T follicular helper cell (primary cell): ENCODE results near the gene SDHB.

ENCODE experiments used
- DNase-seq: peaks from one replicate; pipeline ENCODE4 v3.0.0-alpha.2; 2020; ENCODE audit warnings: low read depth

Gene SDHB

DNA sequence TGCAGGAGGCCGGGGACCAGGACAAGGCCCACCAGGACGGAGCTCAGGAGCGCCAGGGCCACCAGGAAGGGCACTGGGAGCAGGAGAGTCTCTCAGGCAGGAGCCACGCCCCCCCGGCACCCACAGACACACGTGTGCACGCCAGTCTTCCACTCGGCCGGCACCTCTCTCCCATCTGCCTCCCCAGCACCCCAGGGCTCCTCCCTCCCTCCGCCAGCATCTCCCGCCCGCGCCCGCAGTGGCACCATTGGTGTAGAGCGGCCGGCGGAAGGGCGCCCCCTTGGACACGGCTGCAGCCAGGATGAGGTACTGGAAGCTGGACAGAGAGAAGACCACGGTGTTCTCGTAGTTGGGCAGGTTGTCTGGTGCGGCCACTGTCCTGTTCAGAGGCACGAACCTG is 67.3 kb downstream of the SDHB start:
- no peak for DNase-seq

GRCh38 chr1:16986113-16986512 is 67.7 kb downstream of the SDHB start:
- DNase-seq = no peak

- DNase-seq = no peak
Measured at GRCh38 chr1:16984717-16985116, 69.1 kb downstream of the SDHB start.

- no peak for DNase-seq
Measured at GRCh38 chr1:16983649-16984048, 70.2 kb downstream of the SDHB start.

DNA sequence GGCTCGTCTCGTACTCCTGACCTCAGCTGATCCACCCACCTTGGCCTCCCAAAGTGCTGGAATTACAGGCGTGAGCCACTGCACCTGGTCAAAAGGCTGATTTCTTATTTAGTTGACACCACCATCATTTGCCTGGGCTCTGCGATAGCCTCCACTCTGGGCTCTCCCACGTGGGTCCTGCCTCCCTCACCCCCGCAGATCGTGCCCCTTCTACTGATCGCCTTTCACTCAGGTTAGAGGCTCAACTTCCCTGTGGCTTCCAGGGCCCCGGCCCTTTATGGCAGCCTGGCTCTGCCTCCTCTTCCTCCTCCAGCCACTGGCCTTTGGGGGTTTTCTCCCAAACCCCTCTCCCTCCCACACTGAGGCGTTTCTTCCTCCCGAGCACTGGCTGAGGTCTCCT is 70.9 kb downstream of the SDHB start:
- no peak for DNase-seq

- no peak for DNase-seq
Measured at GRCh38 chr1:16981269-16981849, 72.5 kb downstream of the SDHB start.

- no peak for DNase-seq
Measured at GRCh38 chr1:16980473-16981268, 73.2 kb downstream of the SDHB start, which contains the start of gene MFAP2. Gene MFAP2 (minus strand): TSS chr1:16980620. CDS start chr1:16978273, 2,347 bp downstream.

- no peak for DNase-seq
Measured at GRCh38 chr1:16979475-16980327, 74.1 kb downstream of the SDHB start.

GRCh38 chr1:16978567-16979474 is 75.0 kb downstream of the SDHB start:
- no peak for DNase-seq

GRCh38 chr1:16978139-16978538 is 75.7 kb downstream of the SDHB start:
- no peak for DNase-seq

GRCh38 chr1:16977377-16977776 is 76.5 kb downstream of the SDHB start:
- DNase-seq = no peak

DNA sequence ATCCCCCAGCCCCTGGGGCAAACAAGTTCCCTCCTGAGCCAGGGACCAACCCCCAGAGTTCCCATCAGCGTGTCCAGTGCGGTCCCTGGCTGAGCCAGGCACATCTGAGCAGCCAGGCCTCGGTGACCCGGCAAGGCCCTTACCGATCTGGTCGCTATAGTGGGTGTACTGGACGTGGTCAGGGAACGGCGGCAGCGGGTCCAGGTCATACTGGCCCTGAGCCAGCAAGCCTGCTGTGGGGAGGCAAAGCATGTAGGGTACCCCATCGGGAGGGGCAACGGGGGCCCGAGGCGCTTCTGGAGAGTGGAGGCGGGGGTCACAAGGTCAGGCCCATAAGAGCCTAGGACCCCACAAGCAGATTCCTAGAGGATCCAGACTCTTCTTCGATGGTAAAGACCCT is 76.9 kb downstream of the SDHB start:
- no peak for DNase-seq

GRCh38 chr1:16975838-16976237 is 78.0 kb downstream of the SDHB start:
- no peak for DNase-seq

DNA sequence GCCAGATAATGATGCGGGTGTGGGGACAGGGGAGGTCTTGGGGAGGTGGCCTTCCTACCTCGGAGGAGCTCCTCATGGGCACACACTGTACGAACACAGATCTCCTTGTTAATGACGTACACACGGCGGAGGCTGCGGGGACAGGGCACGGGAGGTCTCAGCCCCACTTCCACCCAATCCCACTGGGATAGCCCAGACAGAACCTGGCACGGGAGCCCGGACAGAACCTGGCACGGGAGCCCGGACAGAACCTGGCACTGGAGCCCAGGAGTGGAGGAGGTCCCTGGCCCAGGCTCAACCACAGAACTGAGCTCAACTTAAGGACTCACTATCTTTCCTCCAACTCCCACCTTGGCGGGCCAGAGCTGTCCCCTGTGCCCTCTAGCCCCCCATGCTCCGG is 78.6 kb downstream of the SDHB start:
- no peak for DNase-seq

DNA sequence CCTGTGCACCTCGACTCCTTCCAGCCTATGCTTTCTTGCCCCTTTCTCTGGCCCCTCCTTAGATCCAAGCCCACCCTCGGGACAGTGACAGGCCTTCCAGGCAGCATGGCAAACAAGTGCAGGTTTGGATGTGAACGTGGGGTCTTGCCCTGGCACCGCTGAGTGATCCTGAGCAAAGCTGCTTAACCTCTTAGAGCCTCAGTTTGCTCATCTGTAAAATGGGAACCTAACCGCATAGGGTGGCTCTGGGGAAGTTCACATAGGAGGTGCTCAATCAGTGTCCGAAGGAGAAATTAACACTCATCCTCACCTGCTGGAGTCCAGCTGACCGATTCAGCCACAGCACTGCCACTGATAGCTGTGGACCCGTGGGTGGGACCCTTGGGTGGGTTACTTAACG is 80.6 kb downstream of the SDHB start:
- DNase-seq = no peak

DNA sequence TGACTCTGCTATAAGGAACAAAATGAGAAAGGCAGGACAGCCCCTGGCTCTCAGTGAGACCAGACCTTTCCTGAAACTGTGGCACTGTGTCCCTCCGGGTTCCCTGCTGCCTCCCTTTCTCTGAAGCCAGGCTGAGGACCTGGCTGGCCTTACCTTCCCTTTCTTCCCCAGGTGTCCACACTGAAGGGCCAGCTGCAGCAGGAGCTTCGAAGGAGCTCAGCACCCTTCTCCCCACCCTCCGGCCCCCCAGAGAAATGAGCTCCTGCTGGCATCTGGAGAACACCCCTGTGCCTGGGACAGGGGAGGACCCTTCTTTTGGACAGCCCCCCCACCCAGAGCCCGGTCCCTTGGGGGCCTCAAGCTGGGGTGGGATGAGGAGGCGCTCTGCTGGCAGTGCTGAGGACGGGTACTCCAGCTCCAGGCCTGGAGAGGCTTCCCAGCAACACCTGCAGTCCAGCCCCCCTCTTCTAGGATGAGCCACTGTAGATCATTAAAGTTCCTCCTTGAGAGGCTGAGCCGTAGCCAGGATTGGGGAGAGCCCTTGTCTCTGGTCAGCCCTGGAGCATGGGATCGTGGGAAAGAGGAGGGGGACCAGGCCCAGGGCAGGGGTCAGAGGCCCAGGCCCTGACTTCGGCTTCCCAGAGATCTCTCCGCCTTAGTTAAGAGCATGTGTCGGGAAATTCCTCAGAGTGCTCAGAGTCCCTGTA is 81.5 kb downstream of the SDHB start:
- no peak for DNase-seq

GRCh38 chr1:16971341-16972188 is 82.3 kb downstream of the SDHB start:
- DNase-seq = no peak

- no peak for DNase-seq
Measured at GRCh38 chr1:16970132-16970910, 83.5 kb downstream of the SDHB start.

GRCh38 chr1:16969651-16970050 is 84.2 kb downstream of the SDHB start:
- no peak for DNase-seq
